ENCODE results near the gene PDPK1. TPM values are rescaled to one million over a fixed set of nuclear protein-coding genes. Genes with fewer than 3 reads are reported as not detected.
"Not testable (repeated sequence)": the region's sequence is repeated elsewhere in the genome, so short reads cannot be mapped to it uniquely, and the experiment has no call there.

PDPK1 gene
- polyA plus RNA-seq, 10 donors: 23.7 to 34.3 (median 28.6) TPM

DNA sequence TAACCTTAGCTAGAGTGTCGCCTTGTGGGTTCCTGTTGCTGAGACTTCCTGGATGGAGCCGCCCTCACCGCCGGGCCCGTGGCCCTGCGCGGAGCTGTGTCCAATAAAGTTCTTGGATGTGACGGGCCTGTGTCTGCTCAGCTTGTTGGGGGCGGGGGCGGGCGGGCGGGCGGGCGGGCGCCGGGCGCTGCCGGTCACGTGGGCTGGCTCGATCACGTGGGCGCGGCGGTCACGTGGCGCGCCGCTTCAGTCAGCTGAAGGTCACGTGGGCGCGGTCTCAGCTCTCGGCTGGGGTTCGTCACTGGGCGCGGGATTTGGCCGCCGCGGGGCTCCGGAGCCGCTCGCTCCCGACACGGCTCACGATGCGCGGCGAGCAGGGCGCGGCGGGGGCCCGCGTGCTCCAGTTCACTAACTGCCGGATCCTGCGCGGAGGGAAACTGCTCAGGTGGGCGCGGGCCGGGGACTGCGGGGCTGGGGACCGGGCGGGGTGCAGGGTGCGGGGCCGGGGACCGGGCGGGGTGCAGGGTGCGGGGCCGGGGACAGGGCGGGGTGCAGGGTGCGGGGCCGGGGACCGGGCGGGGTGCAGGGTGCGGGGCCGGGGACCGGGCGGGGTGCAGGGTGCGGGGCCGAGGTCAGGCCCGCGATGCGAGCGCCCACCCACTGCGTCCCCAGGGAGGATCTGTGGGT is 17.6 kb upstream of the PDPK1 start, which contains the start of gene AMDHD2:
TSS of gene AMDHD2 (plus strand) at position 275 of the 687 bp plus-strand sequence. CDS start at position 363, 88 bp downstream.
- DNase-seq: peak; percentile 88 to 97 (median 93)

GRCh38 chr16:2520784-2521531 is 16.9 kb upstream of the PDPK1 start:
- no peak for DNase-seq

DNA sequence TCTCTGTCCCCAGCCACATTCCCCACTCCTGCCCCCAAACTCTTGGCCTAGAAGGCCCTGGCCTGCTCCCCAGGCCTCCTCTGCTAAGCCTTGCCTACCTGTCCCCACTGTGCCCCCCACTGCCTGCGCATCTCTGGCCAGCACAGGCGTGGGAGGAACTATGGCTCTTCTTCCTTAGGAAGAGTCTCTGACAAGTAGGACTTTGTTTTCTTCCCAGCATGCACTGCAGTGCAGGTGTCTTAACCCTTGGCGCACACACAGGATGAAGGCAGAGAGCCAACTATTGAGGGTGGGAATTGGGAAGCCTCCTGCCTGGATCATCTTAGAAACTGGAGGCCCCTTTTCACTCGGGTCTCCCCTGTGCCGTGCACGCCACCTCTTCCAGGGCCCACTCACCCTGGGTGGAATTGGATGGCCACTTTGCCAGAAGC is 14.0 kb upstream of the PDPK1 start:
- DNase-seq: no peak

- no peak for DNase-seq
Observed at GRCh38 chr16:2524339-2524938, 13.4 kb upstream of the PDPK1 start.

DNA sequence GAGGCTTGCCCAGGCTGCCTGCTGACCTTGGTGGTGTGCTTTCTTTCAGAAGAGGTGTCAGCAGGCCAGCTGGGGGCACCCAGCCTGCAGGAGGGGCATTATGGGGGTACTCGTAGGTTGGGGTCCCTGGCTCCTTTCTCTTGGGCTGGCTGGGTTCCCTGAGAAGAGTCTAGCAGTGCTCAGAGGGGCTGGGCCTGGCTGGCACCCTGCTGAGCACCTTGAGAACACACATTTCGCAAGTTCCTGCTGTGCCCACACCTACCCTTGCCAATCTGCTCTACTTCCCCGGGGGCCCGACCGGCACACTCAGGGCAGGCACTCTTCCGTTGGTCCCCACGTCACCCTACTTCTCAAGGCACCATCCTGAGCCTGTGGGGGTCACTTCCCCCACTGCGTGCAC is 11.7 kb upstream of the PDPK1 start:
- no peak for DNase-seq

DNA sequence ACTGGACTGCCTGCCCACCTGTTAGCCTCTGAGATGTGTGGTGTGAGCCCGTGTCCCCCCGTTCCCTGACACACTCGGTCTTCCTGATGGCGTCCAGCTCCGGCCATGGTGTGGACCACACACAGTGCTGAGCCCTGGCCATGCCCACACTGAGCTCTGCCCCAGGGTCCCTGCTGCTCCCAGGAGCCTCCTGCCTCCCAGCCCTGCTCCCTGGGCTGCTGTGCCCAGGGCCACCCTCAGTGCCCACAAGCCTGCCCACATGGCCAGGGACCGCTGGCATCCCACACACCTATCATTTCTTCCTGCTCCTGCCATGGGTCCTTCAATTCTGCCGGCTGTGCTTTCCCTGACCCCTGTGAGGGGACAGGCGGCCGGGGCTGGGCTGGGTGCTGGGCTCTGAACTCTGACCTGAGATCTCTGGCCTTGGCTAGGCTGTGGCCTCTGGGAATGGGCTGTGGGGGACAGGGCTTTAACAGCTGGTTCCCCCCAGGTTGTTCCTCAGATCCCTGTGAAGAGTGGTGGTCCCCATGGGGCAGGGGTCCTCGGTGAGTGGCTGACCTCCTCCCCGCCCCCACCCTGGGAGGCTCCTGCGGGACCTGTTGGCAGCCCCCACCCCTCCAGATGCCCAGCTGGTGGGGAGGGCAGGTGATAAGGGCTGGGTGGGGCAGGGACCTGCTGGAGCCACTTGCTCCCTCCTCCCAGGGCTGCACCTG is 10.6 kb upstream of the PDPK1 start:
- DNase-seq: no peak

GRCh38 chr16:2527784-2528100 is 10.1 kb upstream of the PDPK1 start:
- no peak for DNase-seq

DNA sequence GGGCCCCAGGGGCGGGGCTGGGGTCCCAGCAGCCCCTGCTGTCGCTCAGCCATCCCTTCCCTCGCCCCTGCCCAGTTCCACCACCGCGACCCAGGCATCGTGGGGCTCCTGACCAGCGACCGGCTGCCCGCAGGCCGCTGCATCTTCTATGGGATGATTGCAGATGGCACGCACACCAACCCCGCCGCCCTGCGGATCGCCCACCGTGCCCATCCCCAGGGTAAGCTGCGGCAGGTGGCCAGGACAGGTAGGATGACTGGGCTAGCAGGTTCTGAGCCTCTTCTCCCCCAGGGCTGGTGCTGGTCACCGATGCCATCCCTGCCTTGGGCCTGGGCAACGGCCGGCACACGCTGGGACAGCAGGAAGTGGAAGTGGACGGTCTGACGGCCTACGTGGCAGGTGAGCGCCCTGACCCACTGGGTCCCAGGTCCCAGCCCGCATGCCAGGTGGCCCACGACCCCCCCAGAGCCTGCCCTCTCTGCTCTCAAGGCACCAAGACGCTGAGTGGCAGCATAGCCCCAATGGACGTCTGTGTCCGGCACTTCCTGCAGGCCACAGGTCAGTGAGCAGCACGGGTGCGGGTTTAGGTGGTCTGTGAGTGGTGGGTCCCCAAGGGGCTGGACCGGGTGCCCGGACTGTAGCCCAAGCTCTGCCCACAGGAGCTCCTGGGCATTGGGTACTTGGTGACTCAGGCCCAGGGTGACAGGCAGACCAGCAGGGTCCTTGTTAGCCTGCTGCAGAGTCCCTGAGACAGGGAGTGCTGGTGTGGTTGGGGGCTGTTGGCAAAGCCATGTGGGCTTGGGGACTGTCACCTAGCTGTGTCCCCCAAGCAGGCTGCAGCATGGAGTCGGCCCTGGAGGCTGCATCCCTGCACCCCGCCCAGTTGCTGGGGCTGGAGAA is 9.4 kb upstream of the PDPK1 start:
- no peak for DNase-seq

GRCh38 chr16:2529061-2529931 is 8.5 kb upstream of the PDPK1 start:
- no peak for DNase-seq

DNA sequence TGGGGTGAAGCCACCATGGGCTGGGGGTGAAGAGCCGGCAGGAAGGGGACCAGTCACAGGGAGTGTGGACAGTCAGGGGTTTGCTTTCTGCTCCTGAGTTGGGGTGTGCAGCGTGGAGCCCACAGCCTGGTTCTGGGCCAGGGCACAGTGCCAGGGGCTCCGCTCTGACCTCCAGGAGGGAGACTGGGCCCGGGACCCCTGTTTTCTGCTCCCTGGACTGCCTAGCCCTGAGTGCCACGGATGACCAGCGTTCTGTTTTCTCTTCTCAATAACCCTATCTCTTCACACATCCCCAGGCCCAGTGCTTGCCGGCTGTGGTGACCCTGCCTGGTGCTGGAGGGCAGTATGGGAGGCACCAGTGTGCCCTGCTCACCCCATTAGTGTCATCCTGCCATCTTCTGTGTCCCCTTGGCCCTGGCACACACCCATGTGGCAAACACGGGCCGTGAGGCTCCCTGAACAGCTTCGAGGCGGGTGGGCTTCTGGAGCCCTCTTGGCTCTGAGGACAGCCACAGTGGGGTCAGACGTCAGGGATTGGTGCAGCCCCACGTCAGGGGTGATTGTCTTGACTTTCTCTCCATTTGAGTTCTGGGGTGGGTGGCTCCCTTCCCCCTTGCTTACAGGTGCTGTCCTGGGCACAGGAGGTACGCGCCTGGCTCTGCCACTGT is 7.7 kb upstream of the PDPK1 start:
- DNase-seq: no peak

GRCh38 chr16:2530629-2531318 is 7.0 kb upstream of the PDPK1 start:
- peak in 1 of 3 donors; percentile 30 for DNase-seq

DNA sequence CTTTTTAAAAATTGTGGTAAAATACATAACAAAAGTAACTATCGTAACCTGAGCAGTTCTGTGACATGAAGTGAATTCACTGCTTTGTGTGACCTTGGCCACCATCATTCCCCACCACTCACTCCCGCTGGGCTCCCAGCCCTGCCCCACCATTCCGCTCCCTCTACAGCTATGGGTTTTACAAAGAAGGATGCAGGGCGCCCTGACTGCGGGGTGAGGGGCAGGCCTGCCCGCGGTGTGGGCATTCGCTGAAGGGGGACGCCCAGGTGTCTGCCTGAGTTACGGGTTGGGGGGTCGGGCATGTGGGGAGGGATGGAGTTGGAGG is 6.5 kb upstream of the PDPK1 start, which contains the start of gene CEMP1:
TSS of gene CEMP1 (minus strand) at position 38 of the 325 bp plus-strand sequence. CDS start 335 bp downstream, outside the sequence.
- DNase-seq: no peak

DNA sequence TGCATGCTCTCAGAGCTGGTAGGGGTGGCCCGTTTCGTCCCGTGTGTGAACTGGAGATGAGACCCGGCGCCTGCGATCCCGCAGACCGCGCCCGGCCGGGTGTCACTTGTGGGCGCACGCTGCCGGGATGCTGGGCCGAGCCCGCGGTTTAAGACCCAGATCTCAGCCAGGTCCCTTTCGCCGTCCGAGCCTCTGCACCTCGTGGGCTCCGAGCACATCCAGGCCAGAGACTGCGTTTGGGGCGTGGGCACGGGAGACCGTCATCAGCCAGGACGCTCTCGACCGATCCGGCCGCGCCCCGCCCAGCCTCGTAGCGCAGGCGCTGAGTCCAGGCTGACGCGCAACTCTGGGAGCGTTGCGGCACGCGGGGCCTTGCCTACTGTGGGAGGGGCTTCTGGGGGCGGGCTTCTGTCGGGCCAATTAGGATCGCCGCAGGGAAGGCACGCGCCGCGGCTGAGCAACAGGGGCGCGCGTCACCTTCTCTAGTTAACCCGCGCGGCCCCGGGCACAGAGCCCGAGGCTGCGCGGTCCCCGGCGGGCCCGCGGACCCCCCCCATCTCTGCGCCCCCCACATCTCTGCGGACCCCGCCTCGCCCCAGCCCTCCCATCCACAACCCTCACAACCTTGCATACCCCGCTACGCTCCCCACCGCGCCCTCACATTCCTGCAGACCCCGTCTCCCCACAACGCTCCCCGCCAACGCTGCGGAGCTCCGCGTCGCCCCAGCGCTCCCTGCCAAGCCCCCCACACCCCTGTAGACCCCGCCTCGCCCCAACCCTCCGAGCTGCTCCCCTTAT is 5.9 kb upstream of the PDPK1 start:
- peak; percentile 98 to 99 (median 98) for DNase-seq

DNA sequence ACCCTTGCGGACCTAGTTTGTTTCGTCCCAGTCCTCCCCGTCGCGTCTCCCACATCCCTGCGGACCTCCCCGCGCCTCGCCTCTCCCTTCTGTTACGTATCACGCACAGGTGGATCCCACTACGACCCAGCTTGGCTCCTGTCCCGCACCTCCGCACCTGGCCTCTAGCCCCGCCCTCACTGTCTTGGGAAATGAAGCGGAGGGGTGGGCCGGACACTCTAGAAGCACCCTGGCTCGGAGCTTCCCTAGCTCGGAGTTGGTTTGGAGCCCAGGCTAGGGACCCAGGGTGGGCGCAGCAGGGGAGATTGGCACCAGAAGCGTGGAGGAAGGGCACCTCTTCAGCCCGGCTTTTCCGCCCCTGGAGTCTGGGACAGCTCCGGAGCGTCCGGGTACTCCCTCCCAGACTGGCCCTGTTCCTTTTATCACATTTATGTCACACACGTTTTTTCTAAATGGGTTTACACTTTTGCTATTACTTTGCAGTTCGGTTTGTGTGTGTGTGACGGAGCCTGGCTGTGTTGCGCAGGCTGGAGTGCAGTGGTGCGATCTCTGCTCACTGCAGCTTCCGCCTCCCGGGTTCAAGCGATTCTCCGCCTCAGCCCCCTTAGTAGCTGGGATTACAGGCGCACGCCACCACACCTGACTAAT is 5.2 kb upstream of the PDPK1 start:
- peak in 1 of 3 donors; percentile 83 for DNase-seq

- DNase-seq: not testable (repeated sequence)
Observed at GRCh38 chr16:2533142-2533755, 4.6 kb upstream of the PDPK1 start.

DNA sequence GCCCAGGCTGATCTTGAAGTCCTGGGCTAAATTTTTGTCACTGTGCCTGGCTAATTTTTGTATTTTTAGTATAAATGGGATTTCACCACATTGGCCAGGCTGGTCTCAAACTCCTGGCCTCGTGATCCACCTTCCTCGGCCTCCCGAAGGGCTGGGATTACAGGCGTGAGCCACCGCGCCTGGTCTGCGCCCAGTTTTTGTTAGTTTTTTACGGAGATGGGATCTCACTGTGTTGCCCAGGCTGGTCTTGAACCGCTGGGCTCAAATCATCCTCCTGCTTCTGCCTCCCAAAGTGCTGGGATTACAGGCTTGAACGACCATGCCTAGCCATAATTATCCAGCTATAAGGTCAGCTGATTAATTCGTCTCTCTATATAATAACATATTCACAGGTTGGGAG is 3.9 kb upstream of the PDPK1 start:
- DNase-seq: no peak

DNA sequence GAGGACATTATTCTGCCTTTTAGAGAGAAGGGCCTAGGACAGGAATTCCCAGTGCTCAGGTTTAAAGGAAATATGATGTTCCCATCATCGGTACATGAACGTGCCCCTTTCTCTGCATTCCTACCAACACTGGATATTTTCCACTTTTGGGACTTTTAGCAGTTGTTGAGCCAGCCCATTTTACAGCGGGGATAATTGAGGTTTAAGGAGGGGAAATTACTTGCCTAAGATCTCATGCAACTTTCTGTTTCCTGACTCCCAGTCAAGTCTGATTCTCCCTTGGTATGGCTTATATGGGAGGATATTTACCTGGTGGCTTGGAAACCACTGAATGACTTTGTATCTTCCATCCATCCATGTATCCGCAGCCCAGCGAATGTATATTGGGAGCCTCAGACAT is 3.5 kb upstream of the PDPK1 start:
- not testable (repeated sequence) for DNase-seq
